Measurements from ENCODE around the gene RPL15.

The RPL15 gene

GRCh38 chr3:23928524-23928923 is 11.6 kb downstream of the RPL15 start:
- no peak for DNase-seq (ENCODE audit: low read depth, low spot score)

- no peak for DNase-seq (ENCODE audit: low read depth, low spot score)
These were observed 14.7 kb downstream of the RPL15 start for GRCh38 chr3:23931597-23931996.

GRCh38 chr3:23932571-23932970 is 15.6 kb downstream of the RPL15 start:
- DNase-seq (ENCODE audit: low read depth, low spot score) = no peak

GRCh38 chr3:23934253-23934652 is 17.3 kb downstream of the RPL15 start:
- DNase-seq (ENCODE audit: low read depth, low spot score) = no peak

- no peak for DNase-seq (ENCODE audit: low read depth, low spot score)
These were observed 20.4 kb downstream of the RPL15 start for GRCh38 chr3:23937296-23937695.

- no peak for DNase-seq (ENCODE audit: low read depth, low spot score)
These were observed 21.8 kb downstream of the RPL15 start for GRCh38 chr3:23938688-23939087.

GRCh38 chr3:23940775-23941174 is 23.8 kb downstream of the RPL15 start:
- no peak for DNase-seq (ENCODE audit: low read depth, low spot score)

- no peak for DNase-seq (ENCODE audit: low read depth, low spot score)
These were observed 24.5 kb downstream of the RPL15 start for GRCh38 chr3:23941440-23941839.

GRCh38 chr3:23942546-23942945 is 25.6 kb downstream of the RPL15 start:
- no peak for DNase-seq (ENCODE audit: low read depth, low spot score)

- no peak for DNase-seq (ENCODE audit: low read depth, low spot score)
These were observed 27.3 kb downstream of the RPL15 start for GRCh38 chr3:23944007-23944783.

- no peak for DNase-seq (ENCODE audit: low read depth, low spot score)
These were observed 28.1 kb downstream of the RPL15 start, which contains the start of gene NR1D2 for GRCh38 chr3:23944861-23945662. NR1D2 (plus strand) TSS chr3:23945286; CDS start chr3:23945579, 293 bp downstream.

- DNase-seq (ENCODE audit: low read depth, low spot score) = no peak
These were observed 28.7 kb downstream of the RPL15 start for GRCh38 chr3:23945663-23945912.

GRCh38 chr3:23945913-23946687 is 29.2 kb downstream of the RPL15 start:
- no peak for DNase-seq (ENCODE audit: low read depth, low spot score)

- DNase-seq (ENCODE audit: low read depth, low spot score) = no peak
These were observed 31.8 kb downstream of the RPL15 start for GRCh38 chr3:23948761-23949160.

GRCh38 chr3:23949784-23950183 is 32.9 kb downstream of the RPL15 start:
- no peak for DNase-seq (ENCODE audit: low read depth, low spot score)

GRCh38 chr3:23950293-23950692 is 33.4 kb downstream of the RPL15 start:
- DNase-seq (ENCODE audit: low read depth, low spot score) = no peak

- DNase-seq (ENCODE audit: low read depth, low spot score) = no peak
These were observed 35.7 kb downstream of the RPL15 start for GRCh38 chr3:23952646-23953045.

GRCh38 chr3:23953523-23953922 is 36.6 kb downstream of the RPL15 start:
- no peak for DNase-seq (ENCODE audit: low read depth, low spot score)

- DNase-seq (ENCODE audit: low read depth, low spot score) = no peak
These were observed 37.2 kb downstream of the RPL15 start for GRCh38 chr3:23954144-23954543.

GRCh38 chr3:23956701-23957100 is 39.8 kb downstream of the RPL15 start:
- no peak for DNase-seq (ENCODE audit: low read depth, low spot score)

- no peak for DNase-seq (ENCODE audit: low read depth, low spot score)
These were observed 42.4 kb downstream of the RPL15 start for GRCh38 chr3:23959135-23959900.

- no peak for DNase-seq (ENCODE audit: low read depth, low spot score)
These were observed 43.7 kb downstream of the RPL15 start for GRCh38 chr3:23960649-23961048.

All from iPS DF 19.7 (cell line).